Esophagus muscularis mucosa (tissue), 3 donors: Measurements from ENCODE around the gene CAMTA1.

Source experiments
- EP300 ChIP-seq: sonication (generic); formaldehyde crosslinking; IDR thresholded peaks from one replicate; pipeline ENCODE4 v1.6.1; 2017; ENCODE audit warnings: antibody characterized with exemption
- TF ChIP-seq, protein P1 (sequence below), 3 experiments: fragments of 200-600 bp in 2 of 3; fragments of 450-650 bp in 1 of 3; sonication (generic) in 2 of 3; IDR thresholded peaks; one replicate each; pipeline ENCODE4 v1.5.1; 2017 to 2019; ENCODE audit warnings: antibody characterized with exemption in 3 of 3, mild to moderate bottlenecking in 2 of 3, moderate library complexity in 1 of 3

DNA sequence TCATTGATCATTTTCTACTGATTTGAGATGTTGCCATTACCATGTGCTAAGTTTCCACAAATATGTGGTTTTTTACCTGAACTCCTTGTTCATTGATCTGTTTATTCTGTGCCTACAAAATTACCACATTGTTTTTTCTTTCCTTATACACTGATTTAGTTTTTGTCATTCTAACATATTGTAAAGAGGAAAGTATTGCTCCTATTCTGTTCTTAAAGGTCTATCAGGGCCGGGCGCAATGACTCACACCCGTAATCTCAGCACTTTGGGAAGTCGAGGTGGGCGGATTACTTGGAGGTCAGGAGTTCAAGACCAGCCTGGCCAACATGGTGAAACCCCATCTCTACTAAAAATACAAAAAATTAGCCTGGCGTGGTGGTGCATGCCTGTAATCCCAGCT lies 75.1 kb downstream of the CAMTA1 start:
- TF ChIP-seq, protein P1, sequence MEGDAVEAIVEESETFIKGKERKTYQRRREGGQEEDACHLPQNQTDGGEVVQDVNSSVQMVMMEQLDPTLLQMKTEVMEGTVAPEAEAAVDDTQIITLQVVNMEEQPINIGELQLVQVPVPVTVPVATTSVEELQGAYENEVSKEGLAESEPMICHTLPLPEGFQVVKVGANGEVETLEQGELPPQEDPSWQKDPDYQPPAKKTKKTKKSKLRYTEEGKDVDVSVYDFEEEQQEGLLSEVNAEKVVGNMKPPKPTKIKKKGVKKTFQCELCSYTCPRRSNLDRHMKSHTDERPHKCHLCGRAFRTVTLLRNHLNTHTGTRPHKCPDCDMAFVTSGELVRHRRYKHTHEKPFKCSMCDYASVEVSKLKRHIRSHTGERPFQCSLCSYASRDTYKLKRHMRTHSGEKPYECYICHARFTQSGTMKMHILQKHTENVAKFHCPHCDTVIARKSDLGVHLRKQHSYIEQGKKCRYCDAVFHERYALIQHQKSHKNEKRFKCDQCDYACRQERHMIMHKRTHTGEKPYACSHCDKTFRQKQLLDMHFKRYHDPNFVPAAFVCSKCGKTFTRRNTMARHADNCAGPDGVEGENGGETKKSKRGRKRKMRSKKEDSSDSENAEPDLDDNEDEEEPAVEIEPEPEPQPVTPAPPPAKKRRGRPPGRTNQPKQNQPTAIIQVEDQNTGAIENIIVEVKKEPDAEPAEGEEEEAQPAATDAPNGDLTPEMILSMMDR (IDR thresholded peaks at IDR 0.05): no peak
- TF ChIP-seq EP300: no peak
